GM23338 (cell line): ENCODE data around the gene RAPGEF5.

Source experiments
- CREB1 ChIP-seq: fragments of 250-450 bp; sonication (Bioruptor Pico); IDR thresholded peaks from 2 replicates; pipeline ENCODE4 v1.5.0; 2020; ENCODE audit warnings: low read depth, mild to moderate bottlenecking, moderate library complexity
- CTCF ChIP-seq, 2 experiments: fragments of 200-600 bp in 1 of 2; sonication (generic) in 1 of 2; conservative IDR thresholded peaks; 2 replicates each; pipeline versions ENCODE4 v1.5.1 to v1.6.1; 2016 to 2017; ENCODE audit warnings: antibody characterized with exemption in 2 of 2, low read depth in 2 of 2, mild to moderate bottlenecking in 2 of 2, moderate library complexity in 1 of 2
- ETS1 ChIP-seq: IDR thresholded peaks from 2 replicates; pipeline ENCODE4 v1.6.1; 2016; ENCODE audit warnings: antibody characterized with exemption
- EZH2 ChIP-seq: fragments of 200-600 bp; sonication (generic); IDR thresholded peaks from one replicate; pipeline ENCODE4 v1.8.0; 2017; ENCODE audit warnings: antibody characterized with exemption, mild to moderate bottlenecking, low read depth; ENCODE audit not compliant: unreplicated experiment
- EZH2phosphoT487 ChIP-seq: fragments of 200-600 bp; sonication (generic); IDR thresholded peaks from one replicate; pipeline ENCODE4 v1.8.1; 2018; ENCODE audit warnings: antibody characterized with exemption; ENCODE audit not compliant: unreplicated experiment
- JUNB ChIP-seq: IDR thresholded peaks from one replicate; pipeline ENCODE4 v1.6.1; 2016; ENCODE audit warnings: antibody characterized with exemption; ENCODE audit not compliant: unreplicated experiment
- NANOG ChIP-seq: IDR thresholded peaks from 2 replicates; pipeline ENCODE4 v1.6.1; 2016; ENCODE audit warnings: antibody characterized with exemption, borderline replicate concordance
- POLR2AphosphoS5 ChIP-seq: IDR thresholded peaks from 2 replicates; pipeline ENCODE4 v1.6.1; 2016; ENCODE audit warnings: antibody characterized with exemption, low read depth
- REST ChIP-seq: IDR thresholded peaks from one replicate; pipeline ENCODE4 v1.6.1; 2018; ENCODE audit warnings: antibody characterized with exemption; ENCODE audit not compliant: unreplicated experiment
- STAT1 ChIP-seq: IDR thresholded peaks from one replicate; pipeline ENCODE4 v1.6.1; 2016; ENCODE audit warnings: antibody characterized with exemption; ENCODE audit not compliant: unreplicated experiment
- ZNF114 ChIP-seq: fragments of 250-450 bp; sonication (Bioruptor Pico); IDR thresholded peaks from 2 replicates; pipeline ENCODE4 v1.5.0; 2020; ENCODE audit warnings: mild to moderate bottlenecking, moderate library complexity
- ZNF462 ChIP-seq: fragments of 250-450 bp; sonication (Bioruptor Pico); IDR thresholded peaks from 2 replicates; pipeline ENCODE4 v1.5.0; 2020; ENCODE audit warnings: mild to moderate bottlenecking, moderate library complexity

- TF ChIP-seq CTCF (conservative IDR thresholded peaks at IDR 0.05; ENCODE audit: low read depth in 2 of 2) = no peak
- no peak for TF ChIP-seq POLR2AphosphoS5
- no peak for TF ChIP-seq CREB1
- TF ChIP-seq ETS1 = no peak
- no peak for TF ChIP-seq EZH2phosphoT487
- no peak for TF ChIP-seq ZNF114 (CRISPR knock-in tag)
- no peak for TF ChIP-seq EZH2
- TF ChIP-seq NANOG = no peak
- TF ChIP-seq REST = no peak
- TF ChIP-seq JUNB = no peak
- TF ChIP-seq STAT1 = no peak
- TF ChIP-seq ZNF462 (CRISPR knock-in tag) = no peak
These were observed 161.4 kb downstream of the RAPGEF5 start for GRCh38 chr7:22195397-22196172.
